WI38 (cell line): ENCODE results near the gene HNRNPA3.
A peak's percentile ranks its signal among the peaks of the same experiment; 100 is the strongest.

Experiments used
- H3K4me3 ChIP-seq: 2 replicates; pipeline ENCODE4 v1.5.1; 2011; ENCODE audit warnings: low read depth, mild to moderate bottlenecking, control low read depth, low read length
- CTCF ChIP-seq: IDR thresholded peaks from 2 replicates; pipeline ENCODE4 v1.5.1; 2012; ENCODE audit warnings: low read depth, mild to moderate bottlenecking, control low read depth, low read length

The HNRNPA3 gene

GRCh38 chr2:177252808-177253531 lies 40.4 kb downstream of the HNRNPA3 start:
- H3K4me3 ChIP-seq: no peak overlapping the region
- no peak for TF ChIP-seq CTCF

- no peak for TF ChIP-seq CTCF
- no peak overlapping the region for H3K4me3 ChIP-seq
These were observed 41.1 kb downstream of the HNRNPA3 start for GRCh38 chr2:177253704-177254103.

- TF ChIP-seq CTCF: peak; percentile 30; the same call in 1 of the 2 replicates
- H3K4me3 ChIP-seq: no peak overlapping the region
These were observed 42.0 kb downstream of the HNRNPA3 start for GRCh38 chr2:177254433-177255226.

GRCh38 chr2:177255227-177255601 lies 42.6 kb downstream of the HNRNPA3 start:
- H3K4me3 ChIP-seq: no peak overlapping the region
- TF ChIP-seq CTCF: no peak

GRCh38 chr2:177256026-177256425 lies 43.4 kb downstream of the HNRNPA3 start:
- TF ChIP-seq CTCF: no peak
- no peak overlapping the region for H3K4me3 ChIP-seq

- no peak for TF ChIP-seq CTCF
- no peak overlapping the region for H3K4me3 ChIP-seq
These were observed 44.1 kb downstream of the HNRNPA3 start for GRCh38 chr2:177256695-177257094.

GRCh38 chr2:177257471-177257870 lies 44.9 kb downstream of the HNRNPA3 start:
- TF ChIP-seq CTCF: no peak

More at GRCh38 chr2:177257471-177257870, 44.9 kb downstream of the HNRNPA3 start:
- no peak overlapping the region for H3K4me3 ChIP-seq
